ENCODE results near the gene NGEF. TPM values are rescaled to one million over a fixed set of nuclear protein-coding genes. Genes with fewer than 3 reads are reported as not detected.

The NGEF gene
- total RNA-seq, 1 donor from 2014 or later = 0.16 TPM

- TF ChIP-seq, protein P1, sequence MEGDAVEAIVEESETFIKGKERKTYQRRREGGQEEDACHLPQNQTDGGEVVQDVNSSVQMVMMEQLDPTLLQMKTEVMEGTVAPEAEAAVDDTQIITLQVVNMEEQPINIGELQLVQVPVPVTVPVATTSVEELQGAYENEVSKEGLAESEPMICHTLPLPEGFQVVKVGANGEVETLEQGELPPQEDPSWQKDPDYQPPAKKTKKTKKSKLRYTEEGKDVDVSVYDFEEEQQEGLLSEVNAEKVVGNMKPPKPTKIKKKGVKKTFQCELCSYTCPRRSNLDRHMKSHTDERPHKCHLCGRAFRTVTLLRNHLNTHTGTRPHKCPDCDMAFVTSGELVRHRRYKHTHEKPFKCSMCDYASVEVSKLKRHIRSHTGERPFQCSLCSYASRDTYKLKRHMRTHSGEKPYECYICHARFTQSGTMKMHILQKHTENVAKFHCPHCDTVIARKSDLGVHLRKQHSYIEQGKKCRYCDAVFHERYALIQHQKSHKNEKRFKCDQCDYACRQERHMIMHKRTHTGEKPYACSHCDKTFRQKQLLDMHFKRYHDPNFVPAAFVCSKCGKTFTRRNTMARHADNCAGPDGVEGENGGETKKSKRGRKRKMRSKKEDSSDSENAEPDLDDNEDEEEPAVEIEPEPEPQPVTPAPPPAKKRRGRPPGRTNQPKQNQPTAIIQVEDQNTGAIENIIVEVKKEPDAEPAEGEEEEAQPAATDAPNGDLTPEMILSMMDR (IDR thresholded peaks at IDR 0.05; ENCODE audit: borderline replicate concordance) = no peak
- H3K27ac ChIP-seq (replicated peaks) = no peak overlapping the region
- no peaks in the 10 kb centered on the region for H3K9me3 ChIP-seq (replicated peaks)
- intact Hi-C loops (cut with micrococcal nuclease) = no loop called here
- H3K4me1 ChIP-seq = peaks cover 15% of the 10 kb centered on the region
- H3K36me3 ChIP-seq = no peaks in the 10 kb centered on the region
- H3K4me3 ChIP-seq = no peak overlapping the region
- DNase-seq = no peak
- peaks cover 41% of the 10 kb centered on the region for H3K27me3 ChIP-seq (ENCODE audit: low read depth)
Measured at GRCh38 chr2:232873909-232874641, 139.0 kb downstream of the NGEF start.

DNA sequence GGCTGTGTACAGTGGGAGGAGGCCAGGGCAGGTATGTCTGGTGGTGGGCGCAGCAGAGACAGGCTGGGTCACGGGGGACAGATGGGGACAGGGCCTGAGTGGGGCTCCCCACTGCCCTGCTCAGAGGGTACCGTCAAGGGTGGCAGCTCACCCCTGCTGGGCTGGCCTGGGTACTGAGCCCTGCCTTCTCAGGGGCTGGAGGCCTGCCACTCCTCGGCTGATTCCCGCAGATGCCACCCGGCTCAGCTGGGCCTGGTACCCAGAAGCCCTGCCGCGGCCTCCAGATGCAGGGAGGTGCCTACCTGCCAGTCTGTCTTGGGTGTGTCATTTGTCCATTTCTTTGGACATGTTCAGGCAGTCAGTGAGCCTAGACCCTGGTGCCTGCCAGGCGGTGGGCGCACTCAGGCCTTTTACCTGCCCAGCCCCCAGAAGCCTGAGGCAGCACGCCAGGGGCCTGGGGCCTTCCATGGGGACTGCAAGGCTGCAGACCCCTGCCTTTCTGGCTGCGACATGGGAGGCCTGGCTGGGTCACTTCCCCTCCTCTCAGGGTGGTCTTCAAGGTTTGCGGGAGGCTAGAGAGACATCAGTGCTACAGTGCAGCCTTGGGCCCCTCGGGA lies 139.7 kb downstream of the NGEF start:
- Histone ChIP-seq H3K27ac (replicated peaks) (no peak overlapping the region), H3K9me3 (replicated peaks) (no peaks in the 10 kb centered on the region), H3K27me3 (ENCODE audit: low read depth) (peaks cover 41% of the 10 kb centered on the region), H3K36me3 (no peaks in the 10 kb centered on the region), H3K4me3 (no peak overlapping the region), H3K4me1 (peaks cover 15% of the 10 kb centered on the region)
- intact Hi-C loops (cut with micrococcal nuclease) = no loop called here
- TF ChIP-seq, protein P1 (IDR thresholded peaks at IDR 0.05; ENCODE audit: borderline replicate concordance) = no peak
- DNase-seq = no peak

- TF ChIP-seq, protein P1 (IDR thresholded peaks at IDR 0.05; ENCODE audit: borderline replicate concordance) = no peak
- no peak for DNase-seq
Measured at GRCh38 chr2:232872826-232873225, 140.2 kb downstream of the NGEF start.

GRCh38 chr2:232871835-232872736 lies 141.0 kb downstream of the NGEF start:
- no peaks in the 10 kb centered on the region for H3K36me3 ChIP-seq
- TF ChIP-seq, protein P1 (IDR thresholded peaks at IDR 0.05; ENCODE audit: borderline replicate concordance) = no peak
- H3K4me3 ChIP-seq = no peak overlapping the region
- peaks cover 15% of the 10 kb centered on the region for H3K4me1 ChIP-seq
- H3K27me3 ChIP-seq (ENCODE audit: low read depth) = peaks cover 28% of the 10 kb centered on the region
- intact Hi-C loops (cut with micrococcal nuclease) = no loop called here
- no peak overlapping the region for H3K27ac ChIP-seq (replicated peaks)
- no peak for DNase-seq
- H3K9me3 ChIP-seq (replicated peaks) = no peaks in the 10 kb centered on the region

More at GRCh38 chr2:232872826-232873225, 140.2 kb downstream of the NGEF start:
- Histone ChIP-seq H3K4me1 (peaks cover 15% of the 10 kb centered on the region), H3K27me3 (ENCODE audit: low read depth) (peaks cover 36% of the 10 kb centered on the region), H3K36me3 (no peaks in the 10 kb centered on the region), H3K4me3 (no peak overlapping the region), H3K27ac (replicated peaks) (no peak overlapping the region), H3K9me3 (replicated peaks) (no peaks in the 10 kb centered on the region)
- intact Hi-C loops (cut with micrococcal nuclease) = no loop called here

GRCh38 chr2:232871418-232871834 lies 141.6 kb downstream of the NGEF start:
- peaks cover 22% of the 10 kb centered on the region for H3K27me3 ChIP-seq (ENCODE audit: low read depth)
- H3K27ac ChIP-seq (replicated peaks) = no peak overlapping the region
- DNase-seq = no peak
- no peaks in the 10 kb centered on the region for H3K9me3 ChIP-seq (replicated peaks)
- no peaks in the 10 kb centered on the region for H3K36me3 ChIP-seq
- no peak overlapping the region for H3K4me3 ChIP-seq
- H3K4me1 ChIP-seq = peaks cover 9% of the 10 kb centered on the region
- TF ChIP-seq, protein P1 (IDR thresholded peaks at IDR 0.05; ENCODE audit: borderline replicate concordance) = no peak
- intact Hi-C loops (cut with micrococcal nuclease) = no loop called here

Data from left ventricle myocardium inferior (tissue), 1 donor.